Mesenchymal stem cell (in vitro differentiated cells and primary cell): ENCODE data around the gene MORC4.
A peak's percentile ranks its signal among the peaks of the same experiment; 100 is the strongest.

Experiments used
- DNase-seq: peaks from one replicate; pipeline ENCODE4 v3.0.0-alpha.2; 2013
- H2AFZ ChIP-seq: one replicate; pipeline ENCODE4 v1.6.1; 2013; ENCODE audit warnings: low read depth, mild to moderate bottlenecking, control low read depth, inconsistent platforms, low read length, moderate library complexity
- H2AK5ac ChIP-seq: 2 replicates; pipeline ENCODE4 v1.6.1; 2013; ENCODE audit warnings: low read length, moderate library complexity, mild to moderate bottlenecking, inconsistent platforms; ENCODE audit not compliant: severe bottlenecking
- H2BK120ac ChIP-seq: one replicate; pipeline ENCODE4 v1.6.1; 2013; ENCODE audit warnings: low read depth, mild to moderate bottlenecking, inconsistent platforms, low read length, moderate library complexity
- H2BK12ac ChIP-seq, 2 experiments: one replicate each; pipeline ENCODE4 v1.6.1; 2013; ENCODE audit warnings: inconsistent platforms in 2 of 2, low read length in 2 of 2, mild to moderate bottlenecking in 2 of 2, moderate library complexity in 2 of 2, control low read depth in 1 of 2
- H2BK15ac ChIP-seq: one replicate; pipeline ENCODE4 v1.6.1; 2013; ENCODE audit warnings: mild to moderate bottlenecking, low read depth, inconsistent platforms; ENCODE audit not compliant: poor library complexity, severe bottlenecking
- H2BK5ac ChIP-seq: 2 replicates; pipeline ENCODE4 v1.6.1; 2013; ENCODE audit warnings: low read depth, mild to moderate bottlenecking, low read length, control low read depth, inconsistent platforms; ENCODE audit not compliant: poor library complexity, severe bottlenecking
- H3K14ac ChIP-seq, 2 experiments: one replicate each; pipeline ENCODE4 v1.6.1; 2013; ENCODE audit warnings: inconsistent platforms in 2 of 2, low read length in 2 of 2, control low read depth in 1 of 2, mild to moderate bottlenecking in 1 of 2, moderate library complexity in 1 of 2
- H3K18ac ChIP-seq, 2 experiments: one replicate each; pipeline ENCODE4 v1.6.1; 2013; ENCODE audit warnings: inconsistent platforms in 2 of 2, low read length in 2 of 2, control low read depth in 1 of 2, low read depth in 1 of 2, mild to moderate bottlenecking in 1 of 2
- H3K23ac ChIP-seq, 2 experiments: one replicate each; pipeline ENCODE4 v1.6.1; 2013; ENCODE audit warnings: inconsistent platforms in 2 of 2, low read length in 2 of 2, mild to moderate bottlenecking in 2 of 2, moderate library complexity in 2 of 2, control low read depth in 1 of 2
- H3K27ac ChIP-seq: 2 replicates; pipeline ENCODE4 v1.5.1; 2013; ENCODE audit warnings: mild to moderate bottlenecking, moderate library complexity, low read length, control low read depth, inconsistent platforms; ENCODE audit not compliant: poor library complexity, severe bottlenecking
- H3K27me3 ChIP-seq, 2 experiments: 2 replicates each; pipeline versions ENCODE4 v1.6.1 to v1.7.0; 2013; ENCODE audit warnings: low read length in 2 of 2, mild to moderate bottlenecking in 2 of 2, moderate library complexity in 2 of 2, control low read depth in 1 of 2, inconsistent platforms in 1 of 2; ENCODE audit not compliant: control insufficient read depth in 1 of 2, insufficient read depth in 1 of 2
- H3K36me3 ChIP-seq, 2 experiments: 2 replicates each; pipeline versions ENCODE4 v1.6.1 to v1.7.0; 2013; ENCODE audit warnings: low read length in 2 of 2, control low read depth in 1 of 2, inconsistent platforms in 1 of 2, low read depth in 1 of 2, mild to moderate bottlenecking in 1 of 2; ENCODE audit not compliant: insufficient read depth in 2 of 2, control insufficient read depth in 1 of 2
- H3K4ac ChIP-seq, 2 experiments: one replicate each; pipeline ENCODE4 v1.6.1; 2013; ENCODE audit warnings: inconsistent platforms in 2 of 2, low read length in 2 of 2, mild to moderate bottlenecking in 2 of 2, moderate library complexity in 2 of 2, control low read depth in 1 of 2, low read depth in 1 of 2
- H3K4me1 ChIP-seq: 2 replicates; pipeline ENCODE4 v1.6.1; 2013; ENCODE audit warnings: low read depth, low read length, control low read depth; ENCODE audit not compliant: control insufficient read depth, insufficient read depth
- H3K4me2 ChIP-seq: 2 replicates; pipeline ENCODE4 v1.6.1; 2013; ENCODE audit warnings: low read length, mild to moderate bottlenecking, inconsistent platforms; ENCODE audit not compliant: poor library complexity, severe bottlenecking
- H3K4me3 ChIP-seq, 2 experiments: 2 replicates each; pipeline versions ENCODE4 v1.5.1 to v1.7.0; 2013; ENCODE audit warnings: low read length in 2 of 2, mild to moderate bottlenecking in 2 of 2, control low read depth in 1 of 2, low read depth in 1 of 2; ENCODE audit not compliant: insufficient read depth in 1 of 2
- H3K79me1 ChIP-seq: replicated peaks from 2 replicates; pipeline ENCODE4 v1.6.1; 2013; ENCODE audit warnings: mild to moderate bottlenecking, control low read depth, low read length, inconsistent platforms; ENCODE audit not compliant: poor library complexity, severe bottlenecking
- H3K9ac ChIP-seq: 2 replicates; pipeline ENCODE4 v1.7.0; 2013; ENCODE audit warnings: mild to moderate bottlenecking, low read length, moderate library complexity
- H3K9me3 ChIP-seq: 2 replicates; pipeline ENCODE4 v1.7.0; 2013; ENCODE audit warnings: mild to moderate bottlenecking, low read length; ENCODE audit not compliant: control insufficient read depth
- H4K8ac ChIP-seq: one replicate; pipeline ENCODE4 v1.6.1; 2013; ENCODE audit warnings: inconsistent platforms, mild to moderate bottlenecking, low read length, moderate library complexity
- H4K91ac ChIP-seq: one replicate; pipeline ENCODE4 v1.6.1; 2013; ENCODE audit warnings: mild to moderate bottlenecking, low read length, inconsistent platforms
- WGBS: methylation state at CpG from one replicate; pipeline ENCODE4 v1.1.7; 2013; ENCODE audit warnings: mixed read lengths; 5-methylcytosine and 5-hydroxymethylcytosine counted together

The MORC4 gene

DNA sequence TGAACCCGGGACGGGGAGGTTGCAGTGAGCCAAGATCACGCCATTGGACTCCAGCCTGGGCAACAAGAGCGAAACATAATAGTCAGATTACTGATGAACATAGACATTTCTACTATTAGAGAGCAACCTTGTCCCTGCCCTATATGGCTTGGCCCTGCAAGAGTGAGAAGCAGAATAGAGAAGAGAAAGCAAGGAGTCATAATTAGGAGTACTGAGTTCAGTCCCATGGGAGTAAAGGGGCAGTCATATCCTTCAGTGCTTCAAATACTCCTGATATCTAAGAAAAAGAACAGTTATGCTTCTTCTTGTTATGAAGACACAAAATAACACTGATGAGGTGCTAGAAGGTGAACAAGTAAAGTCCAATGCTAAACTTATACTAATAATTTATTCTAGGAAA, 46.0 kb downstream of the MORC4 start:
- Histone ChIP-seq H2AK5ac (no peak overlapping the region), H3K4me3 (no peak overlapping the region), H3K23ac (no peak overlapping the region), H2BK15ac (no peak overlapping the region), H3K4me2 (no peak overlapping the region), H3K27me3 (peaks cover 0 to 33% of the 10 kb centered on the region in 2 experiments), H3K4me1 (peaks cover 4% of the 10 kb centered on the region), H3K27ac (no peak overlapping the region), H4K91ac (no peak overlapping the region), H2BK5ac (no peak overlapping the region), H3K36me3 (peaks cover 0 to 24% of the 10 kb centered on the region in 2 experiments), H3K9me3 (no peaks in the 10 kb centered on the region), H2BK12ac (no peak overlapping the region), H3K79me1 (peaks cover 4% of the 10 kb centered on the region), H2BK120ac (no peak overlapping the region), H4K8ac (no peak overlapping the region), H2AFZ (no peak overlapping the region), H3K14ac (no peak overlapping the region), H3K9ac (no peak overlapping the region), H3K18ac (no peak overlapping the region), H3K4ac (no peak overlapping the region)
- WGBS = 100% methylated on average over 3 of the region's 4 CpGs
- DNase-seq = no peak

- Histone ChIP-seq H3K9ac (no peak overlapping the region), H3K27me3 (peaks cover 0 to 33% of the 10 kb centered on the region in 2 experiments), H2BK15ac (no peak overlapping the region), H3K36me3 (peaks cover 0 to 22% of the 10 kb centered on the region in 2 experiments), H2BK120ac (no peak overlapping the region), H3K4me2 (no peak overlapping the region), H4K91ac (no peak overlapping the region), H3K23ac (no peak overlapping the region), H2BK12ac (no peak overlapping the region), H3K9me3 (no peaks in the 10 kb centered on the region), H3K18ac (no peak overlapping the region), H2AK5ac (no peak overlapping the region), H3K4ac (no peak overlapping the region), H2BK5ac (no peak overlapping the region), H3K14ac (no peak overlapping the region), H3K79me1 (peaks cover 4% of the 10 kb centered on the region), H3K4me1 (peaks cover 4% of the 10 kb centered on the region), H4K8ac (no peak overlapping the region), H3K27ac (no peak overlapping the region), H2AFZ (no peak overlapping the region), H3K4me3 (no peak overlapping the region)
- WGBS = no CpG with 5 or more reads among the region's 1 CpG
- DNase-seq = peak; percentile 19
Measured at GRCh38 chrX:106952988-106953387, 47.0 kb downstream of the MORC4 start.

DNA sequence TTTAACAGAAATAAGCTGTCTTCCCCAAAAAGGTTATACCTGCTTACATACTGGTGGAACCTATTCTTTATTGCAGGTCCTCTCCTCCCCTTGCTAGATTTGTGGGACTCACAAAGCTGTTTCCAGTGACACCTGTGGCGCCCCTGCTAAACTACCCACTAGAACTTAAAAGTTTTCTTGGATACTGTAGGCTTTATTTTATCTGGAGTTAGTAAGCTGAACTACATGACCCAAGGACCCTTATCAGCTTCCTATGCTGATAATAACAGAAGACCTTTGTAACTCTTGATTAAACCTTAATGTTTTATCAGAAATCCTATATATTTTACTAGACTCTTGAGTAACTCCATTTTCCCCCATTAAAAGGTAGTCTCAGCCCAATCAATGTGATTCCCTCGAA, 47.5 kb downstream of the MORC4 start:
- no peak overlapping the region for H3K23ac ChIP-seq
- H2AK5ac ChIP-seq = no peak overlapping the region
- no peak overlapping the region for H2BK15ac ChIP-seq
- H3K4me1 ChIP-seq = peaks cover 4% of the 10 kb centered on the region
- DNase-seq = no peak
- no peak overlapping the region for H3K4ac ChIP-seq
- H3K18ac ChIP-seq = no peak overlapping the region
- no peak overlapping the region for H2BK120ac ChIP-seq
- H4K8ac ChIP-seq = no peak overlapping the region
- no peak overlapping the region for H3K9ac ChIP-seq
- H2AFZ ChIP-seq = no peak overlapping the region
- no peak overlapping the region for H3K4me2 ChIP-seq
- WGBS = 100% methylated on average over 1 of the region's 2 CpGs
- H2BK5ac ChIP-seq = no peak overlapping the region
- H3K9me3 ChIP-seq = no peaks in the 10 kb centered on the region
- H4K91ac ChIP-seq = no peak overlapping the region
- H3K14ac ChIP-seq = no peak overlapping the region
- H3K27me3 ChIP-seq = peaks cover 0 to 33% of the 10 kb centered on the region in 2 experiments
- H3K36me3 ChIP-seq = peaks cover 0 to 17% of the 10 kb centered on the region in 2 experiments
- H3K79me1 ChIP-seq = peaks cover 4% of the 10 kb centered on the region
- no peak overlapping the region for H2BK12ac ChIP-seq
- H3K27ac ChIP-seq = no peak overlapping the region
- H3K4me3 ChIP-seq = no peak overlapping the region

DNA sequence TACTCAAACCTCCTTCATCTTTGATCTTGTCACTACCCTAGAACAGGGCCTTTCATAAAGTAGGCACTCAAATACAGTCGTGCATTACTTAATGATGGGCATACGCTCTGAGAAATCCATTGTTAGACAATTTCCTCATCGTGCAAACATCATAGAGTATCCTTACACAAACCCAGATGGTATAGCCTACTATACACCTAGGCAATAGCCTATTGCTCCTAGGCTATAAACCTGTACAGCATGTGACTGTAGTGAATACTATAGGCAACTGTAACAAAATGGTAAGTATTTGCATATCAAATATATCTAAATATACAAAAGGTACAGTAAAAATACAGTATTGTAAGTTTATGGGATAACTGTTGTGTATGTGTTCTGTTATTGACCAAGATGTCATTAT, 47.9 kb downstream of the MORC4 start:
- no peak overlapping the region for H2BK120ac ChIP-seq
- H2BK15ac ChIP-seq = no peak overlapping the region
- peaks cover 4% of the 10 kb centered on the region for H3K79me1 ChIP-seq
- H3K27ac ChIP-seq = no peak overlapping the region
- no peak overlapping the region for H3K23ac ChIP-seq
- H3K4me3 ChIP-seq = no peak overlapping the region
- no peak overlapping the region for H3K4me2 ChIP-seq
- peaks cover 0 to 17% of the 10 kb centered on the region in 2 experiments for H3K36me3 ChIP-seq
- no peak overlapping the region for H3K14ac ChIP-seq
- peaks cover 0 to 33% of the 10 kb centered on the region in 2 experiments for H3K27me3 ChIP-seq
- no peak overlapping the region for H2BK12ac ChIP-seq
- H3K4ac ChIP-seq = no peak overlapping the region
- H3K9ac ChIP-seq = no peak overlapping the region
- no peak overlapping the region for H2AK5ac ChIP-seq
- no peak for DNase-seq
- H3K18ac ChIP-seq = no peak overlapping the region
- H4K91ac ChIP-seq = no peak overlapping the region
- 100% methylated on average over 2 of the region's 3 CpGs for WGBS
- H4K8ac ChIP-seq = no peak overlapping the region
- H2AFZ ChIP-seq = no peak overlapping the region
- peaks cover 4% of the 10 kb centered on the region for H3K4me1 ChIP-seq
- no peak overlapping the region for H2BK5ac ChIP-seq
- no peaks in the 10 kb centered on the region for H3K9me3 ChIP-seq
